LNCaP clone FGC (cell line): ENCODE measurements around the gene CNOT4.

Experiments used
- DNase-seq: peaks from one replicate; pipeline ENCODE4 v3.0.0-alpha.2; 2011; ENCODE audit warnings: low read depth
- H3K4me3 ChIP-seq: 2 replicates; pipeline ENCODE4 v1.5.1; 2011; ENCODE audit warnings: mild to moderate bottlenecking, low read depth, low read length, control low read depth
- CTCF ChIP-seq: IDR thresholded peaks from 2 replicates; pipeline ENCODE4 v1.5.1; 2012; ENCODE audit warnings: mild to moderate bottlenecking; ENCODE audit not compliant: control insufficient read depth, insufficient read depth; ENCODE audit errors: extremely low read depth

CNOT4 gene

GRCh38 chr7:135441791-135442190 is 68.1 kb downstream of the CNOT4 start:
- no peak overlapping the region for H3K4me3 ChIP-seq
- no peak for TF ChIP-seq CTCF
- DNase-seq = no peak

- TF ChIP-seq CTCF = no peak
- H3K4me3 ChIP-seq = no peak overlapping the region
- DNase-seq = no peak
Measured at GRCh38 chr7:135434047-135434446, 75.9 kb downstream of the CNOT4 start.

GRCh38 chr7:135430626-135431025 is 79.3 kb downstream of the CNOT4 start:
- no peak for DNase-seq
- no peak overlapping the region for H3K4me3 ChIP-seq
- TF ChIP-seq CTCF = no peak

GRCh38 chr7:135428879-135429278 is 81.0 kb downstream of the CNOT4 start:
- no peak overlapping the region for H3K4me3 ChIP-seq
- no peak for DNase-seq
- TF ChIP-seq CTCF = no peak

- H3K4me3 ChIP-seq = no peak overlapping the region
- no peak for DNase-seq
- no peak for TF ChIP-seq CTCF
Measured at GRCh38 chr7:135428011-135428410, 81.9 kb downstream of the CNOT4 start.

GRCh38 chr7:135427166-135427565 is 82.7 kb downstream of the CNOT4 start:
- TF ChIP-seq CTCF = no peak
- no peak overlapping the region for H3K4me3 ChIP-seq
- DNase-seq = no peak

- no peak overlapping the region for H3K4me3 ChIP-seq
- DNase-seq = no peak
- no peak for TF ChIP-seq CTCF
Measured at GRCh38 chr7:135425036-135425435, 84.9 kb downstream of the CNOT4 start.
